SK-N-SH treated with all-trans-retinoic acid at 6 μM for 48 hours (cell line): ENCODE data around the gene CCDC54.

ENCODE experiments used
- ARNTL ChIP-seq: fragments of 450-650 bp; formaldehyde crosslinking; IDR thresholded peaks from 2 replicates; pipeline ENCODE4 v1.5.0; 2020; ENCODE audit warnings: low read depth, mild to moderate bottlenecking, moderate library complexity, borderline replicate concordance
- GLIS3 ChIP-seq: fragments of 250-450 bp; sonication (Bioruptor Pico); IDR thresholded peaks from 2 replicates; pipeline ENCODE4 v1.5.0; 2020; ENCODE audit warnings: mild to moderate bottlenecking, moderate library complexity
- ISL1 ChIP-seq: fragments of 250-450 bp; sonication (Bioruptor Pico); IDR thresholded peaks from 2 replicates; pipeline ENCODE4 v2.1.2; 2022; ENCODE audit warnings: mild to moderate bottlenecking, moderate library complexity
- OSR1 ChIP-seq: fragments of 250-450 bp; sonication (Bioruptor Pico); IDR thresholded peaks from 2 replicates; pipeline ENCODE4 v1.8.0; 2022; ENCODE audit warnings: moderate library complexity, mild to moderate bottlenecking, inconsistent platforms
- RARB ChIP-seq: fragments of 250-450 bp; sonication (Bioruptor Pico); IDR thresholded peaks from 2 replicates; pipeline ENCODE4 v1.8.0; 2021; ENCODE audit warnings: mild to moderate bottlenecking, moderate library complexity
- TOX ChIP-seq: fragments of 250-450 bp; sonication (Bioruptor Pico); IDR thresholded peaks from 2 replicates; pipeline ENCODE4 v1.8.0; 2021; ENCODE audit warnings: mild to moderate bottlenecking, moderate library complexity, borderline replicate concordance
- TF ChIP-seq, protein P1 (sequence below): fragments of 250-450 bp; sonication (Bioruptor Pico); IDR thresholded peaks from 2 replicates; pipeline ENCODE4 v1.5.1; 2021; ENCODE audit warnings: mild to moderate bottlenecking, moderate library complexity
- TF ChIP-seq, protein P2 (sequence below): fragments of 250-450 bp; sonication (Bioruptor Pico); IDR thresholded peaks from 2 replicates; pipeline ENCODE4 v1.8.0; 2020; ENCODE audit warnings: mild to moderate bottlenecking, moderate library complexity, borderline replicate concordance

GRCh38 chr3:107387555-107387954, 10.3 kb downstream of the CCDC54 start:
- TF ChIP-seq ISL1 (CRISPR knock-in tag) (no peak), TOX (CRISPR knock-in tag) (no peak), ARNTL (CRISPR knock-in tag) (no peak), OSR1 (CRISPR knock-in tag) (no peak), GLIS3 (no peak), RARB (CRISPR knock-in tag) (no peak)
- TF ChIP-seq, protein P1, sequence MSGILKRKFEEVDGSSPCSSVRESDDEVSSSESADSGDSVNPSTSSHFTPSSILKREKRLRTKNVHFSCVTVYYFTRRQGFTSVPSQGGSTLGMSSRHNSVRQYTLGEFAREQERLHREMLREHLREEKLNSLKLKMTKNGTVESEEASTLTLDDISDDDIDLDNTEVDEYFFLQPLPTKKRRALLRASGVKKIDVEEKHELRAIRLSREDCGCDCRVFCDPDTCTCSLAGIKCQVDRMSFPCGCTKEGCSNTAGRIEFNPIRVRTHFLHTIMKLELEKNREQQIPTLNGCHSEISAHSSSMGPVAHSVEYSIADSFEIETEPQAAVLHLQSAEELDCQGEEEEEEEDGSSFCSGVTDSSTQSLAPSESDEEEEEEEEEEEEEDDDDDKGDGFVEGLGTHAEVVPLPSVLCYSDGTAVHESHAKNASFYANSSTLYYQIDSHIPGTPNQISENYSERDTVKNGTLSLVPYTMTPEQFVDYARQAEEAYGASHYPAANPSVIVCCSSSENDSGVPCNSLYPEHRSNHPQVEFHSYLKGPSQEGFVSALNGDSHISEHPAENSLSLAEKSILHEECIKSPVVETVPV (CRISPR knock-in tag): no peak
- TF ChIP-seq, protein P2, sequence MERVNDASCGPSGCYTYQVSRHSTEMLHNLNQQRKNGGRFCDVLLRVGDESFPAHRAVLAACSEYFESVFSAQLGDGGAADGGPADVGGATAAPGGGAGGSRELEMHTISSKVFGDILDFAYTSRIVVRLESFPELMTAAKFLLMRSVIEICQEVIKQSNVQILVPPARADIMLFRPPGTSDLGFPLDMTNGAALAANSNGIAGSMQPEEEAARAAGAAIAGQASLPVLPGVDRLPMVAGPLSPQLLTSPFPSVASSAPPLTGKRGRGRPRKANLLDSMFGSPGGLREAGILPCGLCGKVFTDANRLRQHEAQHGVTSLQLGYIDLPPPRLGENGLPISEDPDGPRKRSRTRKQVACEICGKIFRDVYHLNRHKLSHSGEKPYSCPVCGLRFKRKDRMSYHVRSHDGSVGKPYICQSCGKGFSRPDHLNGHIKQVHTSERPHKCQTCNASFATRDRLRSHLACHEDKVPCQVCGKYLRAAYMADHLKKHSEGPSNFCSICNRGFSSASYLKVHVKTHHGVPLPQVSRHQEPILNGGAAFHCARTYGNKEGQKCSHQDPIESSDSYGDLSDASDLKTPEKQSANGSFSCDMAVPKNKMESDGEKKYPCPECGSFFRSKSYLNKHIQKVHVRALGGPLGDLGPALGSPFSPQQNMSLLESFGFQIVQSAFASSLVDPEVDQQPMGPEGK: no peak
